GM12878 (cell line): ENCODE results near the gene GPR107. TPM values are rescaled to one million over a fixed set of nuclear protein-coding genes. Genes with fewer than 3 reads are reported as not detected.

ENCODE experiments used
- ASH2L ChIP-seq: fragments of 300-600, 200-600 bp; sonication (generic); IDR thresholded peaks from 2 replicates; pipeline ENCODE4 v1.6.1; 2017; ENCODE audit warnings: low read depth, mild to moderate bottlenecking, borderline replicate concordance
- CBX5 ChIP-seq: sonication (generic); IDR thresholded peaks from 2 replicates; pipeline ENCODE4 v1.6.1; 2016; ENCODE audit warnings: low read depth, moderate library complexity, mild to moderate bottlenecking, inconsistent platforms
- DPF2 ChIP-seq: fragments of 450-650 bp; IDR thresholded peaks from 2 replicates; pipeline ENCODE4 v1.6.1; 2017; ENCODE audit warnings: mild to moderate bottlenecking
- EGR1 ChIP-seq, 2 experiments: IDR thresholded peaks; 1 replicate in 1 of 2; 2 replicates in 1 of 2; pipeline ENCODE4 v1.6.1; 2011 to 2012; ENCODE audit warnings: low read depth in 2 of 2, low read length in 2 of 2, borderline replicate concordance in 1 of 2, mild to moderate bottlenecking in 1 of 2, moderate library complexity in 1 of 2
- IKZF1 ChIP-seq: fragments of 450-650 bp; conservative IDR thresholded peaks from 2 replicates; pipeline ENCODE4 v1.6.1; 2017; ENCODE audit warnings: antibody characterized with exemption, mild to moderate bottlenecking
- NFIC ChIP-seq: IDR thresholded peaks from 2 replicates; pipeline ENCODE4 v1.6.1; 2012; ENCODE audit warnings: low read depth, mild to moderate bottlenecking, inconsistent platforms, low read length, moderate library complexity
- NFYB ChIP-seq: IDR thresholded peaks from 2 replicates; pipeline ENCODE4 v1.6.1; 2011; ENCODE audit warnings: low read depth, mild to moderate bottlenecking, low read length, improper control_type of control experiment, moderate library complexity; ENCODE audit not compliant: insufficient read depth
- POLR2AphosphoS2 ChIP-seq: IDR thresholded peaks from 2 replicates; pipeline ENCODE4 v1.6.1; 2011; ENCODE audit warnings: low read depth, mild to moderate bottlenecking, low read length, improper control_type of control experiment, moderate library complexity
- RBBP5 ChIP-seq: fragments of 200-600 bp; sonication (generic); conservative IDR thresholded peaks from 2 replicates; pipeline ENCODE4 v1.6.1; 2016
- SPI1 ChIP-seq: IDR thresholded peaks from 2 replicates; pipeline ENCODE4 v1.6.1; 2011; ENCODE audit warnings: low read depth, mild to moderate bottlenecking, low read length, moderate library complexity, borderline replicate concordance; ENCODE audit not compliant: insufficient read depth
- SREBF1 ChIP-seq: IDR thresholded peaks from 2 replicates; pipeline ENCODE4 v1.6.1; 2012; ENCODE audit warnings: mild to moderate bottlenecking, low read length
- ZBED1 ChIP-seq: IDR thresholded peaks from 2 replicates; pipeline ENCODE4 v1.6.1; 2016; ENCODE audit warnings: borderline replicate concordance
- ZNF384 ChIP-seq: IDR thresholded peaks from 2 replicates; pipeline ENCODE4 v1.6.1; 2012; ENCODE audit warnings: low read depth, mild to moderate bottlenecking, low read length, improper control_type of control experiment, borderline replicate concordance
- ZNF622 ChIP-seq: fragments of 450-650 bp; IDR thresholded peaks from 2 replicates; pipeline ENCODE4 v1.6.1; 2017; ENCODE audit warnings: mild to moderate bottlenecking, inconsistent platforms
- ZZZ3 ChIP-seq: IDR thresholded peaks from 2 replicates; pipeline ENCODE4 v1.6.1; 2011; ENCODE audit warnings: low read depth; ENCODE audit not compliant: control insufficient read depth, insufficient read length
- polyA plus RNA-seq, 11 experiments: library from polyadenylated mRNA; depleted of rRNA in 4 of 11; unstranded in 6 of 11; stranded (reverse) in 5 of 11; fragments of >200 nt; fragmentation: Nextera tagmentation in 4 of 11; fragmentation: Illumina TruSeq in 1 of 11; extraction: Ambion mirVana in 4 of 11; extraction: Trizol in 1 of 11; gene quantifications; 1 replicate in 1 of 11; 2 replicates in 10 of 11; pipeline versions ENCODE4 v1.2.1 to v1.2.3, GENCODE V29; 2011 to 2016; ENCODE audit warnings: inconsistent platforms in 2 of 11, missing spikeins in 2 of 11, low read depth in 1 of 11
- total RNA-seq, 4 experiments: library from RNA; depleted of rRNA in 3 of 4; stranded (reverse); fragments of >200 nt in 3 of 4; fragmentation: Illumina TruSeq in 1 of 4; extraction: Trizol in 1 of 4; gene quantifications; 2 replicates each; pipeline versions ENCODE4 v1.2.1 to v1.2.3, GENCODE V29; 2013 to 2021
- TF ChIP-seq, protein P1 (sequence below): fragments of 450-650 bp; IDR thresholded peaks from 2 replicates; pipeline ENCODE4 v1.6.1; 2017; ENCODE audit warnings: mild to moderate bottlenecking, moderate library complexity
- TF ChIP-seq, protein P2 (sequence below), 3 experiments: IDR thresholded peaks in 2 of 3; conservative IDR thresholded peaks in 1 of 3; 2 replicates each; pipeline ENCODE4 v1.5.1; 2011; ENCODE audit warnings: low read depth in 3 of 3, low read length in 3 of 3, mild to moderate bottlenecking in 3 of 3, control low read depth in 2 of 3, moderate library complexity in 2 of 3, inconsistent platforms in 1 of 3, mixed read lengths in 1 of 3; ENCODE audit not compliant: control insufficient read depth in 2 of 3, insufficient read depth in 1 of 3; ENCODE audit errors: extremely low read depth in 1 of 3
- TF ChIP-seq, protein P3 (sequence below): fragments of 450-650 bp; conservative IDR thresholded peaks from 2 replicates; pipeline ENCODE4 v1.6.1; 2017; ENCODE audit warnings: mild to moderate bottlenecking, moderate library complexity
- TF ChIP-seq, protein P4 (sequence below): IDR thresholded peaks from 2 replicates; pipeline ENCODE4 v1.6.1; 2011; ENCODE audit warnings: borderline replicate concordance, low read depth, mild to moderate bottlenecking, moderate library complexity, mixed read lengths, low read length; ENCODE audit not compliant: insufficient read depth; ENCODE audit errors: extremely low read length

The GPR107 gene
- total and polyA plus RNA-seq, 10 of the 15 experiments (the other 5 are each of a cell fraction or from before 2014, with no cell fraction given), result 2.7 to 21.4 (median 10.6) TPM

DNA sequence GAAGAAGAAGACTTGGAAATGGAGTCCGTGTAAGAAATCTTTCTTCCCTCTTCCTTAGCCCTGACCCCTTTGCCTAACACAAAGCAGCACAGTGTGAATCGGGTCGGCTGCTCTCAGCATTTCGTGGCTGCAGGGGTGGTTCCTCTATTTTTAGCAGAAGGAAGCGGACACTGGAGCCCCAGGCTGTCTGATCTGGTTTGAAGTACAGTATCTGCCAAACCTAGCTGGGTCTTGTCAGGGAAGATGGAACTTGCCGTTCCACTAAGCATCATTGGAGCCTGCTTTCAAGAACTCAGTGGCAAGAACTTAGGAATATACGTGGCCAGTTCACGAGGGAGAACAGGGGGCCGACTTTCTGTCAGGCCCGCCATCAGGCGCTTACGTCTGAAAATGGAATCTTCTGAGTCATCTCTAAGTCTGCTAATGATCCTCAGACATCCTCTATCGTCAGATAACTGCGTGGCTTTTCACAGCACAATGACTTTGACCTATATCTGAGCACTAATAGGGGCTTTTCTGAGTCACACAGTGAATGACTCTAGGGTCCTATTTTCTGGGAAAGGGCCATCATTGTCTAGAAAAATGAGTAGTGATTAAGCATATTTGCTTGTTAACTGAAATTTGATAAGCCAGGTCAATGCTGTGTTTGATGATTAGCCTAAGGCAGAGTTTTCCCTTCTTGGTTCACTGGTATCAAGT lies 75.2 kb downstream of the GPR107 start (continued):
- TF ChIP-seq, protein P1, sequence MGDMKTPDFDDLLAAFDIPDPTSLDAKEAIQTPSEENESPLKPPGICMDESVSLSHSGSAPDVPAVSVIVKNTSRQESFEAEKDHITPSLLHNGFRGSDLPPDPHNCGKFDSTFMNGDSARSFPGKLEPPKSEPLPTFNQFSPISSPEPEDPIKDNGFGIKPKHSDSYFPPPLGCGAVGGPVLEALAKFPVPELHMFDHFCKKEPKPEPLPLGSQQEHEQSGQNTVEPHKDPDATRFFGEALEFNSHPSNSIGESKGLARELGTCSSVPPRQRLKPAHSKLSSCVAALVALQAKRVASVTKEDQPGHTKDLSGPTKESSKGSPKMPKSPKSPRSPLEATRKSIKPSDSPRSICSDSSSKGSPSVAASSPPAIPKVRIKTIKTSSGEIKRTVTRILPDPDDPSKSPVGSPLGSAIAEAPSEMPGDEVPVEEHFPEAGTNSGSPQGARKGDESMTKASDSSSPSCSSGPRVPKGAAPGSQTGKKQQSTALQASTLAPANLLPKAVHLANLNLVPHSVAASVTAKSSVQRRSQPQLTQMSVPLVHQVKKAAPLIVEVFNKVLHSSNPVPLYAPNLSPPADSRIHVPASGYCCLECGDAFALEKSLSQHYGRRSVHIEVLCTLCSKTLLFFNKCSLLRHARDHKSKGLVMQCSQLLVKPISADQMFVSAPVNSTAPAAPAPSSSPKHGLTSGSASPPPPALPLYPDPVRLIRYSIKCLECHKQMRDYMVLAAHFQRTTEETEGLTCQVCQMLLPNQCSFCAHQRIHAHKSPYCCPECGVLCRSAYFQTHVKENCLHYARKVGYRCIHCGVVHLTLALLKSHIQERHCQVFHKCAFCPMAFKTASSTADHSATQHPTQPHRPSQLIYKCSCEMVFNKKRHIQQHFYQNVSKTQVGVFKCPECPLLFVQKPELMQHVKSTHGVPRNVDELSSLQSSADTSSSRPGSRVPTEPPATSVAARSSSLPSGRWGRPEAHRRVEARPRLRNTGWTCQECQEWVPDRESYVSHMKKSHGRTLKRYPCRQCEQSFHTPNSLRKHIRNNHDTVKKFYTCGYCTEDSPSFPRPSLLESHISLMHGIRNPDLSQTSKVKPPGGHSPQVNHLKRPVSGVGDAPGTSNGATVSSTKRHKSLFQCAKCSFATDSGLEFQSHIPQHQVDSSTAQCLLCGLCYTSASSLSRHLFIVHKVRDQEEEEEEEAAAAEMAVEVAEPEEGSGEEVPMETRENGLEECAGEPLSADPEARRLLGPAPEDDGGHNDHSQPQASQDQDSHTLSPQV, result peak; percentile 96; the same call in 1 of the 2 replicates
- TF ChIP-seq POLR2AphosphoS2 (no peak), IKZF1 (peak; percentile 85), ZNF384 (no peak), SREBF1 (no peak), ZNF622 (no peak), NFIC (peak; percentile 43), NFYB (no peak), RBBP5 (no peak; the same call in 1 of the 2 replicates), ASH2L (no peak; the same call in 1 of the 2 replicates), CBX5 (no peak), DPF2 (peak; percentile 88), ZZZ3 (no peak), EGR1 (IDR thresholded peaks at IDR 0.05; ENCODE audit: borderline replicate concordance in 1 of 2, low read depth in 2 of 2, low read length in 2 of 2) (no peak), ZBED1 (peak; percentile 47; the same call in 1 of the 2 replicates), SPI1 (peak; percentile 72)
- TF ChIP-seq, protein P2, sequence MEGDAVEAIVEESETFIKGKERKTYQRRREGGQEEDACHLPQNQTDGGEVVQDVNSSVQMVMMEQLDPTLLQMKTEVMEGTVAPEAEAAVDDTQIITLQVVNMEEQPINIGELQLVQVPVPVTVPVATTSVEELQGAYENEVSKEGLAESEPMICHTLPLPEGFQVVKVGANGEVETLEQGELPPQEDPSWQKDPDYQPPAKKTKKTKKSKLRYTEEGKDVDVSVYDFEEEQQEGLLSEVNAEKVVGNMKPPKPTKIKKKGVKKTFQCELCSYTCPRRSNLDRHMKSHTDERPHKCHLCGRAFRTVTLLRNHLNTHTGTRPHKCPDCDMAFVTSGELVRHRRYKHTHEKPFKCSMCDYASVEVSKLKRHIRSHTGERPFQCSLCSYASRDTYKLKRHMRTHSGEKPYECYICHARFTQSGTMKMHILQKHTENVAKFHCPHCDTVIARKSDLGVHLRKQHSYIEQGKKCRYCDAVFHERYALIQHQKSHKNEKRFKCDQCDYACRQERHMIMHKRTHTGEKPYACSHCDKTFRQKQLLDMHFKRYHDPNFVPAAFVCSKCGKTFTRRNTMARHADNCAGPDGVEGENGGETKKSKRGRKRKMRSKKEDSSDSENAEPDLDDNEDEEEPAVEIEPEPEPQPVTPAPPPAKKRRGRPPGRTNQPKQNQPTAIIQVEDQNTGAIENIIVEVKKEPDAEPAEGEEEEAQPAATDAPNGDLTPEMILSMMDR (IDR thresholded peaks at IDR 0.05 in 2 of 3, conservative IDR thresholded peaks at IDR 0.05 in 1 of 3; ENCODE audit: control insufficient read depth in 2 of 3, extremely low read depth in 1 of 3, insufficient read depth in 1 of 3, low read depth in 3 of 3, low read length in 3 of 3), result no peak
- TF ChIP-seq, protein P3, sequence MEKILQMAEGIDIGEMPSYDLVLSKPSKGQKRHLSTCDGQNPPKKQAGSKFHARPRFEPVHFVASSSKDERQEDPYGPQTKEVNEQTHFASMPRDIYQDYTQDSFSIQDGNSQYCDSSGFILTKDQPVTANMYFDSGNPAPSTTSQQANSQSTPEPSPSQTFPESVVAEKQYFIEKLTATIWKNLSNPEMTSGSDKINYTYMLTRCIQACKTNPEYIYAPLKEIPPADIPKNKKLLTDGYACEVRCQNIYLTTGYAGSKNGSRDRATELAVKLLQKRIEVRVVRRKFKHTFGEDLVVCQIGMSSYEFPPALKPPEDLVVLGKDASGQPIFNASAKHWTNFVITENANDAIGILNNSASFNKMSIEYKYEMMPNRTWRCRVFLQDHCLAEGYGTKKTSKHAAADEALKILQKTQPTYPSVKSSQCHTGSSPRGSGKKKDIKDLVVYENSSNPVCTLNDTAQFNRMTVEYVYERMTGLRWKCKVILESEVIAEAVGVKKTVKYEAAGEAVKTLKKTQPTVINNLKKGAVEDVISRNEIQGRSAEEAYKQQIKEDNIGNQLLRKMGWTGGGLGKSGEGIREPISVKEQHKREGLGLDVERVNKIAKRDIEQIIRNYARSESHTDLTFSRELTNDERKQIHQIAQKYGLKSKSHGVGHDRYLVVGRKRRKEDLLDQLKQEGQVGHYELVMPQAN, result 0 out of 2 replicates have a peak, but pooled peaks have one; percentile 8
- TF ChIP-seq, protein P4, sequence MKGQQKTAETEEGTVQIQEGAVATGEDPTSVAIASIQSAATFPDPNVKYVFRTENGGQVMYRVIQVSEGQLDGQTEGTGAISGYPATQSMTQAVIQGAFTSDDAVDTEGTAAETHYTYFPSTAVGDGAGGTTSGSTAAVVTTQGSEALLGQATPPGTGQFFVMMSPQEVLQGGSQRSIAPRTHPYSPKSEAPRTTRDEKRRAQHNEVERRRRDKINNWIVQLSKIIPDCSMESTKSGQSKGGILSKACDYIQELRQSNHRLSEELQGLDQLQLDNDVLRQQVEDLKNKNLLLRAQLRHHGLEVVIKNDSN, result no peak
